Effector memory CD8-positive, alpha-beta T cell (primary cell): Measurements from ENCODE around the gene GLI3.

ENCODE experiments used
- ATAC-seq: fragments of 150-1000 bp; cut with Tn5 transposase; replicated peaks from 2 replicates; pipeline ENCODE4 v1.10.0; 2021; ENCODE audit warnings: mild to moderate bottlenecking, moderate library complexity
- DNase-seq, 3 experiments: peaks; one replicate each; pipeline ENCODE4 v3.0.0; 2021
- H3K27ac Mint-ChIP-seq, 2 donors: one replicate each; pipeline ENCODE4 v1.8.0; 2022; ENCODE audit warnings: mild to moderate bottlenecking in 2 of 2, mixed read lengths in 2 of 2, moderate library complexity in 2 of 2
- H3K27me3 Mint-ChIP-seq, 2 donors: one replicate each; pipeline ENCODE4 v1.8.0; 2022; ENCODE audit warnings: mixed read lengths in 2 of 2
- H3K36me3 Mint-ChIP-seq: one replicate; pipeline ENCODE4 v1.8.0; 2022; ENCODE audit warnings: mild to moderate bottlenecking, moderate library complexity, mixed read lengths; ENCODE audit not compliant: insufficient read depth
- H3K4me1 Mint-ChIP-seq, 2 donors: one replicate each; pipeline ENCODE4 v1.8.0; 2022; ENCODE audit warnings: low read depth in 2 of 2, mixed read lengths in 2 of 2
- H3K4me3 Mint-ChIP-seq, 2 donors: one replicate each; pipeline ENCODE4 v1.8.0; 2022; ENCODE audit warnings: mild to moderate bottlenecking in 2 of 2, mixed read lengths in 2 of 2, moderate library complexity in 2 of 2
- H3K9me3 Mint-ChIP-seq, 2 donors: one replicate each; pipeline ENCODE4 v1.8.0; 2022; ENCODE audit warnings: mixed read lengths in 2 of 2

Gene GLI3

DNA sequence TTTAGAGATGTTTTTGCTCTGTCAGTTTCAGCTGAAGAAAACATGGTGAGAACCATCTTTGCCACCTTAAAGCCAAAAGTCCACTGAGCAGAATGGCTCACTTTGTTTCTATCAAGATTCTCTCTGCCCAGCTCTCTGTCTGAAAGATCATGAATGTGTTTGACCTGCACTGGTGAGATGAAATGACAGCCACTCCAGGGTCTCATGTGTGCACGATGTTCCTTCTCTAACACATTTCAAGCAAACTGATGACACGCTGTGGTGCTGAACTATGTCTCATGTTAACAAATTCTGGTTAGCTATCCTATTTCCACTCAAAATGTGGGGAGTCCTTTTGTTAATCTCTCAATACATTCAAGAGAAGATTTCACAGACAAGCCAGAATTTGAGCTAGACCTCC is 260.6 kb downstream of the GLI3 start:
- Mint-ChIP-seq H3K36me3 (no peaks in the 10 kb centered on the region), H3K9me3 (no peaks in the 10 kb centered on the region), H3K4me3 (no peak overlapping the region), H3K4me1 (no peaks in the 10 kb centered on the region), H3K27me3 (peaks cover 14 to 20% of the 10 kb centered on the region in 2 donors), H3K27ac (no peak overlapping the region)
- DNase-seq (no peak), ATAC-seq (no peak)

DNA sequence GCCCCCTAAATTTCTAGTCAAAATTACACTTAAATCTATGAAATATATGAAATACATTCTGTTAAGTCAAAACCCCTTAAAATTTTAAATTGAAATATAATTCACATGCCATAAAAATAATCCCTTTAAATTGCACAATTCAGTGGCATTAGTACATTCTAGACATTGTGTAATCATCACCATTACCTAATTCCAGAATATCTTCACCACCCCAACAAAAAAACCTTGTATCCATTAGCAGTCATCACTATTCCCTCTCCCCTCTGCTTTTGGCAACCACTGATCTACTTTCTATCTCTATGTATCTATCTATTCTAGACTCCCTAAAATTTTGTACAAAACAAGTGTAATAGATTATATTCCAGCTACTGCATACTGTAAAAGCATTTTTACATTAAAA is 261.2 kb downstream of the GLI3 start:
- DNase-seq (no peak), ATAC-seq (no peak)
- H3K27me3 Mint-ChIP-seq: peaks cover 11 to 14% of the 10 kb centered on the region in 2 donors
- H3K4me3 Mint-ChIP-seq: no peak overlapping the region
- H3K27ac Mint-ChIP-seq: no peak overlapping the region
- H3K4me1 Mint-ChIP-seq: no peaks in the 10 kb centered on the region
- no peaks in the 10 kb centered on the region for H3K36me3 Mint-ChIP-seq
- H3K9me3 Mint-ChIP-seq: no peaks in the 10 kb centered on the region

DNA sequence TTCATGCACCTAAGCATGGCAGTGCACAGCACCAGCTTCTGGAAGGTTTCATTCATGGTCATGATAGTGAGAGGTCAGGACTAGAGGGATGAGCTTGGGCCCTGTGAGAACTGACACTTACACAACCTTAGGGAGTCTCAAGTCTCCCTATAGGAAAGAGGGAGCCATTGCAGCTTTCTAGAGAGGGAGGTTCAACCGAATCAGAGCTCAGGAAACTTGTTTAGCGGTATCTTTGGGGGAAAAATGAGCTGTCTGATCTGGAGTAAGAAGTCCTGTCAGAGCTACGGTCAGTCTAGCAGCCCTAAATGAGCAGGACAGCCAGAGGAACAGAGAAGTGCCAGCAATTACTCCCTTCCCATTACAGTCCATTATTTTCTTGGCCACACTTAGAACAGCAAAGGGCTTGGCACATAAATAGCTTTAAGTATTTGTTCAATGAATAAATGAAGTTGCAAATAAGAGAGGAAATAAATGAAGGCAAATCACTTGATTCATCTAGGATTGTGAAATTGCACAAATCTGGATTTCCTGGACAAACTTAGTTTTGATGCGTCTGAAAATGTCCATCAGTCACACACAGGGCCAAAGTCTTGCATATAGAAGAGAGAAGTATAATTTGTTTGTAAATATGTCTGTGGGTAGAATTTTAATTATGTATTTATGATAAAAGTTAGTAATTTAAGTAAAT is 262.0 kb downstream of the GLI3 start:
- Mint-ChIP-seq H3K9me3 (no peaks in the 10 kb centered on the region), H3K27me3 (peaks cover 3 to 9% of the 10 kb centered on the region in 2 donors), H3K4me1 (no peaks in the 10 kb centered on the region), H3K27ac (no peak overlapping the region), H3K4me3 (no peak overlapping the region), H3K36me3 (no peaks in the 10 kb centered on the region)
- DNase-seq (no peak), ATAC-seq (no peak)

DNA sequence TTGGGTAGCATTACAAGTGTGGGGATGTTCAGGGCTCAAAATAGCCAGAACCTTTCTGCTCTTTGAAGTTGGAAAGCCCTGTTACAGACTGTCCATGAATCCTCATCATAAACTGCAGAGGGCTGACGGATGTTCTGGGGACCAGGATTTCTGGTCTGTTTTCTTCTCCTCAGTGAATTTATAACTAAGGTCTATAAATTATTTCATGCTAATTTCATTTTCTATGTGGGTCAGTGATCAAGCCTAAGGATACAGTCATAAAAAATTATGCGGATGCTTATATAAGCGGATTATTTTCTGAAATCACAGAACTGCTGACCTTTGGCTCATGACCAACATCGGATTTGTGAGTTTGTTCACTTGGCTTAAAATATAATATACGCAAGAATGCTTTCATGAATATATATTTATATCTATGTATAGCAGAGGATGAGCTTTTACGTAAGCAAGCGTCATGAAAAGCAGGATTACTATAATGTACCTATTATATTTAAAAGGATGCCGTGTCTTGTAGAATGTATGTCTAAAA is 263.7 kb downstream of the GLI3 start:
- DNase-seq (no peak), ATAC-seq (no peak)
- H3K36me3 Mint-ChIP-seq: no peaks in the 10 kb centered on the region
- H3K4me1 Mint-ChIP-seq: no peaks in the 10 kb centered on the region
- no peak overlapping the region for H3K27ac Mint-ChIP-seq
- peaks cover 0 to 4% of the 10 kb centered on the region in 2 donors for H3K27me3 Mint-ChIP-seq
- H3K4me3 Mint-ChIP-seq: no peak overlapping the region
- H3K9me3 Mint-ChIP-seq: no peaks in the 10 kb centered on the region

DNA sequence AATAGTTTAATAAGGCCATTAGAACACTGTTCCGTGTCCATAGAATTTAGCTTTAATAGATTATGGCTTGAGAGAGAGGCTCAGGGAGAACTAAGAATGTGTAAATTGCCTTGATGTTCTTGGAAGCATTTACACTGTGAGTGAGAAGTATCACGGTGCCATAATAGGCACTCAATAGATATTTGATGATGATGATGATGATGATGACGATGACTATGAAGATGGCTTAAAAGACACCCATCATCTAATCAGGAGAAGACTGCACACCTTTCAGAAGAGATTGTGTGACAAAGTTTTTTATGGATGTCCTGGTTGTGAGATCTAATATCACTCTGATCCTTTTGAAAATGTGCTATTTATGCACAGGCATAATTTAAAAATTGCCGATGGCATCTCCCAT is 264.2 kb downstream of the GLI3 start:
- no peaks in the 10 kb centered on the region for H3K27me3 Mint-ChIP-seq
- H3K9me3 Mint-ChIP-seq: no peaks in the 10 kb centered on the region
- ATAC-seq (no peak), DNase-seq (no peak)
- H3K4me3 Mint-ChIP-seq: no peak overlapping the region
- no peaks in the 10 kb centered on the region for H3K4me1 Mint-ChIP-seq
- H3K27ac Mint-ChIP-seq: no peak overlapping the region
- H3K36me3 Mint-ChIP-seq: no peaks in the 10 kb centered on the region

DNA sequence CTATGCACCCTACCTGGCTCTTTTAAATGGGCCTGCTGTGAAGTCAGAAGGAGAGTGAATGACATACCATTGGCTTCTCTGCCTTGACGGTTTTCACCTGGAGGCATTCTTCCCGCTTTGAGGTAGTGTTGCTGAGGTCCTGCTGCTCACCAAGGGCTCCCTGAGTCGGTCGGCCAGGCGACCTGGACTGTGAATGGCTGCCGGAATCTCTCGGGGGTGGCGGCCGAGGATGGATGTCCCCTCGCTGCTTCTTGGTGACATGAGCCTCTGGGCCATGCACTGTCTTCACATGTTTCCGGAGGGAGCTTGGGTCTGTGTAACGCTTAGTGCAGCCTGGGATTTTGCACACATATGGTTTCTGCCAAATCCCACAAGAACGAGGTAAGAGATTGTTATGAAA is 264.7 kb downstream of the GLI3 start:
- no peak for DNase-seq
- H3K36me3 Mint-ChIP-seq: no peaks in the 10 kb centered on the region
- H3K27ac Mint-ChIP-seq: no peak overlapping the region
- H3K27me3 Mint-ChIP-seq: peaks cover 0 to 5% of the 10 kb centered on the region in 2 donors
- no peaks in the 10 kb centered on the region for H3K4me1 Mint-ChIP-seq
- H3K4me3 Mint-ChIP-seq: no peak overlapping the region
- no peak for ATAC-seq
- no peaks in the 10 kb centered on the region for H3K9me3 Mint-ChIP-seq

DNA sequence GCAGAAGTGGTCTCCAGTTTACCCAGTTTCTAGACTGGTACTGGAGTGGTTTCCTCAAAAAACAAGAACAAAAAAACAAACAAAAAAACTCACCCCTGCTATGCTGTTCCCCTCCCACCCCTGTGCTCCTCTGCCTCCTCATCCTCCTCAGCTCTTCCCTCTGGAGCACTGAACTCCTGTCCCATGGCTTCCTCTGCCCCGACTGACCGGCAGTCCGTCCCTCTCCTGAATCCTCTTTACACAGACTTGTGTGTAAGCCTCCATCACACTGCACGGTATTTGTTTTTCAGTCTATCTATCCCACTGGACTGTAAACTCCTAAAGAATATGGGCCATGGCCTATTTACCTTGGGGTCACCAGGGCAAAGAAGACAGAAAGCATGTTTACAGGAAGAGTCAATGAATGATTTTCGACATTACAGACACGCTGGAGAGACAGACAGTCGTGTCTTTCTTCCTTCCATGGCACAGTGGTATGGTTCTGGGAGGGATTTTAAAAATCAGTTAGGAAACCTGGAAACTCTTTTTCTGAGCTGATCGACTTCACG is 265.3 kb downstream of the GLI3 start:
- H3K27ac Mint-ChIP-seq: no peak overlapping the region
- ATAC-seq (no peak), DNase-seq (no peak)
- H3K9me3 Mint-ChIP-seq: no peaks in the 10 kb centered on the region
- H3K27me3 Mint-ChIP-seq: peaks cover 0 to 7% of the 10 kb centered on the region in 2 donors
- no peaks in the 10 kb centered on the region for H3K4me1 Mint-ChIP-seq
- H3K4me3 Mint-ChIP-seq: no peak overlapping the region
- no peaks in the 10 kb centered on the region for H3K36me3 Mint-ChIP-seq

DNA sequence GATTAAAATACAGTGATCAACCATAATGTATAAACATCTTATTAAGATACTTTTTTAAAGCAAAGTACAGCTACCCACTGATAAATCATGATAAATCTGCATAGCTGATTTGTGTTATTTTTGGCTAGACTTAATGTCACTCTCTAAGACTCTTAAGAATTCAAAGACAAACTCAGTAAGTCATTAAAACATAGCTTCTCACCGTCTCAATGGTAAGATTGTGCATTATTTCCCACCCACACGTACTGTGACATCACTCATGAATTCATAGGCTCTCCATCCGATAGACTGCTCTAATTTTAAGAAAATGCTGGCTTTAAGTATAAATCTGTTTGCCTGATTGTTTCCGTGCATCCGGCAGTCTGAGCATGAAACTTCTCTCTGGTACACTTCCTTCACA is 266.1 kb downstream of the GLI3 start:
- no peak for DNase-seq
- H3K4me3 Mint-ChIP-seq: no peak overlapping the region
- H3K9me3 Mint-ChIP-seq: no peaks in the 10 kb centered on the region
- no peaks in the 10 kb centered on the region for H3K36me3 Mint-ChIP-seq
- H3K27ac Mint-ChIP-seq: no peak overlapping the region
- peaks cover 0 to 7% of the 10 kb centered on the region in 2 donors for H3K27me3 Mint-ChIP-seq
- H3K4me1 Mint-ChIP-seq: no peaks in the 10 kb centered on the region
- no peak for ATAC-seq

DNA sequence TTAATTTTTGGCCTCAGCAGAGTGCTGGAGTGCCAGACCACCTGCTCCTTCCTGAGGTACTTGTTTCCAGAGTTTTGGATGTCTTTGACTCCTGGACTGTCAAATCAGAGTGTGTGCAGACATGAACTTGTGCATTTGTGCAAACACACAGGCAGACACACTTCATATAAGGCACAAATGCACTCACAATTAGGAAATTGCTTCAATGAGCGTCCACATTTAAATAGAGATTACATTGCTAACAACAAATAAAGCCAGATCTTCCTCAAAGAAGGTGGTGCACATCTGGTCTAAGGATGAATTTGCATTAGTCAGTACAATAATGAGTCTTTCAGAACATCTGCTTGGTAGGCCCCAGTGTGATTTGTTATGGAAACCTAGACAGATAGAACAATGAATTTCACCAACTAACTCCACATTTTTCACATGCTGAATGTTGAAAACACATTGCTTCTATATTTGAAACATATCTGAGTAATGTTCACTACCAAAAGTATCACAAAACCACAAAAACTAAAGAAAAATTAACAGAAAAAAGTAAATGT is 267.4 kb downstream of the GLI3 start:
- no peak for ATAC-seq
- Mint-ChIP-seq H3K27ac (no peak overlapping the region), H3K36me3 (no peaks in the 10 kb centered on the region), H3K4me1 (no peaks in the 10 kb centered on the region), H3K9me3 (no peaks in the 10 kb centered on the region), H3K4me3 (no peak overlapping the region), H3K27me3 (peaks cover 0 to 7% of the 10 kb centered on the region in 2 donors)
- DNase-seq: no peak

DNA sequence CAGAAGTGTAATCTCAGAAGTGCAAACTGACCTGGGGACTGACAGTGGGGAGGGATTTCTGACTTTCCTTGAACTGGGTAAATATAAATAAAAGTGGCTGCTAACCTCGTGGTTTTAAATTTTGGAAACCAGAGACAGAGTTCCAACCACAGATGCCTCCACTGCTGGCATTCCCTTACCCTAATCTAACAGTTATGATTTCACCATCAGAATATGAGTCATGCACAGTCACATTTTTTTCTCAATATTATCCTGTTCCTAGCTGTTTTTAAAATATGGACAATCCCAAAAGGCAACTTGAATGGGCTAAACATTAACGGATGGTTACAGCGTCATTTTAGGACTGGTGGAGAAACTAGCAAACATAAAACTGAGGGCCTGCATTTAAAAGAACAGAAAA is 269.9 kb downstream of the GLI3 start:
- Mint-ChIP-seq H3K9me3 (no peaks in the 10 kb centered on the region), H3K4me1 (no peaks in the 10 kb centered on the region), H3K27me3 (peaks cover 0 to 7% of the 10 kb centered on the region in 2 donors), H3K4me3 (no peak overlapping the region), H3K36me3 (no peaks in the 10 kb centered on the region), H3K27ac (no peak overlapping the region)
- no peak for ATAC-seq
- no peak for DNase-seq

DNA sequence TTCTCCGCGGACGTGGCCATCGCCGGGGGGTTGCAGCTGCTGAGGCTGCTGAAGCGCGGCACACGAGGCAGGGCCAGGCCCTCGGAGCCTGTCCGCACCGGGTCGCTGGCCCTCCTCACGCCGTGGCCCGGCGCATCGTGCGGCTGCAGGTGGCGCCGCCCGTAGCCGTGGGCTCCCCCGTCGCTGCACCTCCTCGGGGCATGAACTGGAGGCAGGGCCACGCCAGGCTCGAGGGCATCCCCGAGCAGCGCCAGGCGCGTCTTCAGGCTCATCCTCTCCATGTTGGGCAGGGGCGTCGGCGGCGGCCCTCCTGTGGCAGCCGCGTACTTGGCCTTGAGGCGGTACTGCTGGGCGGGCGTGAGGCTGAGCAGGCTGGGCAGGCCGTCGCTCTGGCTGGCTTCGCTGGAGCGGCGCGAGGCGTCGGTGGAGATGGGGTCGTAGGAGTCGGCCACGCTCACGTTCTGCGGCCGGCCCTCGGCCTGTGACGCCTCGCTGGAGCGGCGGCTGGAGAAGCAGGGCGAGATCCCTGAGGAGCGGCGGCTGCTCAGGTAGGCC is 271.0 kb downstream of the GLI3 start:
- Mint-ChIP-seq H3K9me3 (no peaks in the 10 kb centered on the region), H3K27ac (no peak overlapping the region), H3K27me3 (peaks cover 0 to 7% of the 10 kb centered on the region in 2 donors), H3K4me3 (no peak overlapping the region), H3K4me1 (no peaks in the 10 kb centered on the region), H3K36me3 (no peaks in the 10 kb centered on the region)
- DNase-seq: no peak
- ATAC-seq: no peak

DNA sequence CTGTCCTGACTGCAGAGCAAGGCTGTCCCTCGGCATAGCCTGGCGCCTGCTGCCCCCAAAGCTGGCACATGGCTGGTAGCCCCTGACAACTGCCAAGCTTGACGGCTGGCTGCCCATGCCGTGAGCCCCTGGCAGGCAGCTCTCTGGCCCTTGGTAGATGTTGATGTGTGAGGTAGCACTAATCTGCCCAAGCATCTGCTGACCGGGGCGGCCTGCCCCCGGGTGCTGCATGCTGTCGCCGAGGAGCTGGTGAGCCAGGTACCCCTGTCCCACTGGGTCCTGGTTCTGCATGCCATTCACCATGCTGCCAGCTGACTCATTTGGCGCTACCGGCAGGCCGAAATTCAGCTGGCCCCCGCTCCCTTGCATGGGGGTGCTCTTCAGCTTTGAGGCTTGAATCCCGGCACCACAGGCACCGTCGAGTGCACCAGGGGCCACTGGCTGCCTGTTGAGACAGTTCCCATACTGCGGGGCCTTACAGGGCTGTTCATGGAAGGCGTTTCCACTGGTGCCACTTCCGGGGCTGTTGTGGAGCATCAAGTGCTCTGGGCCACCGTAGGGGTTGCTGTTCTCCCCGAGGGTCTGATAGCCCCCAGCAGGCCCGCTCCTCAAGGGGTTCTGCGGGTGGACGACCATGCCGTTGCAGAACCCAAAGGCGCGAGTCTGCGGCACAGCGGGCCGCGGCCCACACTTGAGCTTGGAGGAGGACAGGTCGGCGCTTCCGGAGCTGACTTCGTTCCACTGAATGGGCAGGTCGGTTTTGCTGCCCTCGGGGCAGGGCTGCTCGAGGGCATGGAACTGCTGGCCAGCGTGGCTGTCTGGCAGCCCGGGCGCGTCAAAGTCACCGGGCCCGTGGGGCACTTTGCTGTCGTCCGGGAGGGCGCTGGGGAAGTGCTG is 271.9 kb downstream of the GLI3 start:
- no peak for DNase-seq

DNA sequence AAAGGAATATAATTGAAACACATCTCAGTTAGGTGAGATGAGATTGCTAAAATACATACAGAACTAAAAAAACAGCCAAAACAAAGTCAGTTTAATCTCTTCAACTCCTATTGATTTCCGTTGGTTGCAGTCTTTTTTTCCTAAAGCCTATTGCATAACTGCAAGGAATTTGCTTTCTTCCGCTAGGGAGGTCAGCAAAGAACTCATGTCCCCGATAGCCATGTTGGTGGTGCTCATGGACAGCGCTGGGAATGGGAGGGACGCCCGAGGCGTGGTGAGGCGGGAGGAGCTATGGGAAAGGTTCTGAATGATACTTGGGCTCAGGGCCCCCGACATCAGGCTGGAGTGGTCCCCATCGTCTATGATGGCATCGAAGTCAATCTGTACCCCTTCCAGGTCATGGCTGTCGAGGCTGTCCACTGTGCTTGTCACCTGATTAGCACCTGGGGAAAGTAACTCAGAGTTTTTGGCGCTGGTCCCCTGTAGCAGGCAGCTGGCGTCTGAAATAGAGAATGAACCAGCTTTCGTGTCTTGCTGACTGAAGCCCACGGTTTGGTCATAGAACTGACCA is 272.7 kb downstream of the GLI3 start:
- Mint-ChIP-seq H3K4me1 (no peaks in the 10 kb centered on the region), H3K4me3 (no peak overlapping the region), H3K36me3 (no peaks in the 10 kb centered on the region), H3K9me3 (no peaks in the 10 kb centered on the region), H3K27ac (no peak overlapping the region), H3K27me3 (peaks cover 7 to 10% of the 10 kb centered on the region in 2 donors)
- ATAC-seq (no peak), DNase-seq (no peak)

More for the DNA sequence above, 271.9 kb downstream of the GLI3 start:
- Mint-ChIP-seq H3K36me3 (no peaks in the 10 kb centered on the region), H3K9me3 (no peaks in the 10 kb centered on the region), H3K27ac (no peak overlapping the region), H3K4me1 (no peaks in the 10 kb centered on the region), H3K4me3 (no peak overlapping the region), H3K27me3 (peaks cover 3 to 7% of the 10 kb centered on the region in 2 donors)
- no peak for ATAC-seq
